Sigmoid colon (tissue), 7 donors: ENCODE measurements around the gene NRP2. TPM values are rescaled to one million over a fixed set of nuclear protein-coding genes. Genes with fewer than 3 reads are reported as not detected.

Source experiments
- DNase-seq: peaks from one replicate; pipeline ENCODE4 v3.0.0-alpha.2; 2019
- H3K27ac ChIP-seq, 4 donors: fragments of 200-600 bp; sonication (generic); one replicate each; pipeline ENCODE4 v1.5.1; 2016 to 2019; ENCODE audit warnings: mild to moderate bottlenecking in 1 of 4
- H3K27me3 ChIP-seq, 3 donors: fragments of 200-600 bp; sonication (generic); one replicate each; pipeline ENCODE4 v1.5.1; 2019; ENCODE audit warnings: mild to moderate bottlenecking in 1 of 3
- H3K36me3 ChIP-seq, 4 donors: fragments of 200-600 bp; sonication (generic); one replicate each; pipeline ENCODE4 v1.5.1; 2016 to 2019
- H3K4me1 ChIP-seq, 4 donors: fragments of 200-600 bp; sonication (generic); one replicate each; pipeline ENCODE4 v1.5.1; 2017 to 2019
- H3K4me3 ChIP-seq, 4 donors: fragments of 200-600 bp; sonication (generic); one replicate each; pipeline ENCODE4 v1.5.1; 2017 to 2019; ENCODE audit warnings: mild to moderate bottlenecking in 2 of 4, moderate library complexity in 1 of 4
- H3K9me3 ChIP-seq, 4 donors: fragments of 200-600 bp in 3 of 4; sonication (generic) in 3 of 4; one replicate each; pipeline versions ENCODE4 v1.5.1 to v1.6.1; 2013 to 2019
- CTCF ChIP-seq, 4 experiments: fragments of 450-650 bp in 3 of 4; fragments of 200-600 bp in 1 of 4; IDR thresholded peaks; one replicate each; pipeline ENCODE4 v1.5.1; 2016 to 2019; ENCODE audit warnings: antibody characterized with exemption in 4 of 4, mild to moderate bottlenecking in 3 of 4, moderate library complexity in 2 of 4
- EP300 ChIP-seq, 4 donors: sonication (generic); formaldehyde crosslinking; IDR thresholded peaks; one replicate each; pipeline ENCODE4 v1.6.1; 2017; ENCODE audit warnings: antibody characterized with exemption in 4 of 4
- POLR2A ChIP-seq, 2 donors: fragments of 450-650 bp; IDR thresholded peaks; one replicate each; pipeline ENCODE4 v1.6.1; 2016; ENCODE audit warnings: antibody characterized with exemption in 2 of 2, mild to moderate bottlenecking in 2 of 2, moderate library complexity in 2 of 2
- POLR2AphosphoS5 ChIP-seq, 4 donors: sonication (generic); formaldehyde crosslinking; IDR thresholded peaks; one replicate each; pipeline ENCODE4 v1.6.1; 2017; ENCODE audit warnings: antibody characterized with exemption in 4 of 4
- WGBS, 2 donors: extraction: QIAGEN DNeasy Blood & Tissue Kit; methylation state at CpG; one replicate each; pipeline ENCODE4 v1.1.7; 2013; 5-methylcytosine and 5-hydroxymethylcytosine counted together
- intact Hi-C: fragments of 100-400 bp; cut with DNase I; formaldehyde crosslinking; loops from one replicate; pipeline ENCODE4 v1.15.1; 2023
- polyA plus RNA-seq, 3 donors: library from polyadenylated mRNA; stranded (reverse); fragments of 200-250 nt; gene quantifications; one replicate each; pipeline ENCODE4 v1.2.3, GENCODE V29; 2013
- total RNA-seq, 4 donors: library from RNA; depleted of rRNA; stranded (reverse); fragments of >200 nt; gene quantifications; one replicate each; pipeline ENCODE4 v1.1.0, GENCODE V29; 2016
- donor health status: healthy with polysubstance abuse.
- donor health status: Bipolar disorder and iron deficiency.
- donor health status: healthy.

NRP2 gene
- total and polyA plus RNA-seq, 7 donors: 2.5 to 348 (median 207) TPM

DNA sequence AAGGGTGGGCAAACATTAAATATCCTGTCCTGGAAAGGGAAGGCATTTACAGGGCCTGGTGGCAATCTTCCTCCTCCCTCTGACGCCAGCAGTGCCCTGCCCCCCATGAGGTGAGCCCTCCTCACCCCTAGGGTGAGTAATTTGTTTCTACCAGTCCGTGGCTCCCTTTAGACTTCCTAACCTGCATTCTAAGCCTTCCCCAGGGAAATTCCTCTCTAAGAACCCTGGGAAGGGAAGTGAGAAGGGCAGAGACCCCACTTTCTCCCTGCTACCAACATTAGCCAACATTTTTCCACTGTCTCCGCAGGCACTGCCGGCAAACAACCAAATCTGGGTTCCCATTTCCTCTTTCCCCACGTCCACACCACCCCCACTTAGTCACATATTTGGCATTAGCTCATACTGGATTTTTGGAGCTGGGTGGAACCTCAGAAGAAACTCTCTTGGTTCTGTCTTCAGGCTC, 69.3 kb downstream of the NRP2 start:
- intact Hi-C loops: no loop called here
- peak overlapping the region; percentile 86 to 99 (median 94) for H3K27ac ChIP-seq
- TF ChIP-seq CTCF (IDR thresholded peaks at IDR 0.05) (no peak), POLR2AphosphoS5 (IDR thresholded peaks at IDR 0.05) (no peak), POLR2A (IDR thresholded peaks at IDR 0.05) (no peak), EP300 (IDR thresholded peaks at IDR 0.05) (no peak)
- no peaks in the 10 kb centered on the region for H3K27me3 ChIP-seq
- WGBS, 2 donors: 80 to 86% methylated on average over 5 of the region's 5 CpGs
- DNase-seq: no peak
- H3K4me1 ChIP-seq: peaks cover 0 to 99% (median 86%) of the 10 kb centered on the region in 4 donors
- no peak overlapping the region for H3K4me3 ChIP-seq
- peaks cover 26 to 91% (median 49%) of the 10 kb centered on the region in 4 donors for H3K36me3 ChIP-seq
- H3K9me3 ChIP-seq: no peaks in the 10 kb centered on the region

DNA sequence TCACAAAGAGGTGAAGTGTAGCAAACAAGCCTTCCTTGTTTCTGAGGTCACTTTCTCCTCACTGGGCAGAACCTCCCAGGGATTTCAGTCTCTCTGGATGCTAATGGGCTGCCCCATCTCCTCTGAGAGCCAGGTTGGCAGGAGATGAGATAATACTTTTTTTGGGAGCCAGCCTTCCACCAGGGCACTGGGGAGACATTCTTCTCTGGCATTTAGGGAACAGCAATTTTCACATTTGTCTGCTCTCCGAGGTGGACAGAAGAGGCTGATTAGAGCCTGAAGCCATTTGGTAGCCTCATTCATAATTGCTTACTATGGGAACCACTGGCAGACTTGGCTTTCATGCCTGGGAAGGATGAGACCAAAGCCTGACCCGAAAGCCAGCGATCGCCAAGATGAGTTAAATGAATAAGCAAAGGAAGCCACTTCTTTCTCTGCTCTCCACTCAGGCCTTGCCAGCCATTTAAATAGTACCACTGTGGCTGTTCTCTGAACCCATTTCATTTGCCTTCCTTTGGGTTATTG, 70.1 kb downstream of the NRP2 start:
- Histone ChIP-seq H3K9me3 (no peaks in the 10 kb centered on the region), H3K4me3 (no peak overlapping the region), H3K4me1 (peaks cover 0 to 99% (median 86%) of the 10 kb centered on the region in 4 donors), H3K27me3 (no peaks in the 10 kb centered on the region), H3K27ac (peak overlapping the region; percentile 86 to 99 (median 94)), H3K36me3 (peaks cover 26 to 93% (median 43%) of the 10 kb centered on the region in 4 donors)
- intact Hi-C loops: no loop called here
- 93 to 95% methylated on average over 4 of the region's 4 CpGs for WGBS, 2 donors
- no peak for DNase-seq
- no peak for TF ChIP-seq POLR2A (IDR thresholded peaks at IDR 0.05)
- TF ChIP-seq POLR2AphosphoS5 (IDR thresholded peaks at IDR 0.05): no peak
- TF ChIP-seq CTCF (IDR thresholded peaks at IDR 0.05): no peak
- TF ChIP-seq EP300 (IDR thresholded peaks at IDR 0.05): no peak

DNA sequence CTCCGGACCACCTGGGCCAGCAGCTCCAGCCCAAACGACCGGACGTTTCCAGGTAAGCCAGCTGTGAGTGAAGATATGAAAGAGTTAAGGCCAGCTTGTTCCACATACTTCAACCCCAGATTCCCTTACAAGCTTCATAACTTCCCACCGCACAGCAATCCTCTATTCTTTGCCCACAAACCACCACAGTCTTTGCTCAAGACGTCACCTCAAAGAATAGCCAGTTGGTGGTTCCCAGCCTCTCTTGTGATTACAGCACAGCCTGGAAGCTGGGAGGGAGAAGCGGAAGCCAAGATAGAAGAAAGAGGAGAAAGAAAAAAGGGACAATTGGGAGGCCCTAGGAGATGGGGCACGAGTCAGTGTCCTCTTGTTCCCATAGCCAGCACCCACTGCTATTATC, 70.6 kb downstream of the NRP2 start:
- WGBS, 2 donors: 92 to 93% methylated on average over 8 of the region's 8 CpGs
- H3K27ac ChIP-seq: peak overlapping the region; percentile 86 to 99 (median 94)

GRCh38 chr2:205754285-205754923, 72.1 kb downstream of the NRP2 start:
- H3K27ac ChIP-seq: peak overlapping the region; percentile 86 to 99 (median 94)
- intact Hi-C loops: no loop called here

More for the DNA sequence above, 70.6 kb downstream of the NRP2 start:
- no peak overlapping the region for H3K4me3 ChIP-seq
- peaks cover 0 to 99% (median 86%) of the 10 kb centered on the region in 4 donors for H3K4me1 ChIP-seq
- no peak for TF ChIP-seq POLR2A (IDR thresholded peaks at IDR 0.05)
- TF ChIP-seq EP300 (IDR thresholded peaks at IDR 0.05): no peak
- TF ChIP-seq CTCF (IDR thresholded peaks at IDR 0.05): no peak
- no peak for TF ChIP-seq POLR2AphosphoS5 (IDR thresholded peaks at IDR 0.05)
- no peak for DNase-seq
- H3K36me3 ChIP-seq: peaks cover 26 to 88% (median 43%) of the 10 kb centered on the region in 4 donors
- H3K27me3 ChIP-seq: no peaks in the 10 kb centered on the region
- H3K9me3 ChIP-seq: no peaks in the 10 kb centered on the region
- intact Hi-C loops: no loop called here

More at GRCh38 chr2:205754285-205754923, 72.1 kb downstream of the NRP2 start:
- Histone ChIP-seq H3K4me3 (no peak overlapping the region), H3K4me1 (peaks cover 0 to 100% (median 96%) of the 10 kb centered on the region in 4 donors), H3K36me3 (peaks cover 16 to 74% (median 35%) of the 10 kb centered on the region in 4 donors), H3K9me3 (no peaks in the 10 kb centered on the region), H3K27me3 (no peaks in the 10 kb centered on the region)
- 78 to 83% methylated on average over 6 of the region's 6 CpGs for WGBS, 2 donors
- DNase-seq: no peak
- TF ChIP-seq CTCF (IDR thresholded peaks at IDR 0.05) (no peak), POLR2AphosphoS5 (IDR thresholded peaks at IDR 0.05) (no peak), POLR2A (IDR thresholded peaks at IDR 0.05) (no peak), EP300 (IDR thresholded peaks at IDR 0.05) (no peak)
